Measurements from ENCODE around the gene ABL1.

ABL1 gene

DNA sequence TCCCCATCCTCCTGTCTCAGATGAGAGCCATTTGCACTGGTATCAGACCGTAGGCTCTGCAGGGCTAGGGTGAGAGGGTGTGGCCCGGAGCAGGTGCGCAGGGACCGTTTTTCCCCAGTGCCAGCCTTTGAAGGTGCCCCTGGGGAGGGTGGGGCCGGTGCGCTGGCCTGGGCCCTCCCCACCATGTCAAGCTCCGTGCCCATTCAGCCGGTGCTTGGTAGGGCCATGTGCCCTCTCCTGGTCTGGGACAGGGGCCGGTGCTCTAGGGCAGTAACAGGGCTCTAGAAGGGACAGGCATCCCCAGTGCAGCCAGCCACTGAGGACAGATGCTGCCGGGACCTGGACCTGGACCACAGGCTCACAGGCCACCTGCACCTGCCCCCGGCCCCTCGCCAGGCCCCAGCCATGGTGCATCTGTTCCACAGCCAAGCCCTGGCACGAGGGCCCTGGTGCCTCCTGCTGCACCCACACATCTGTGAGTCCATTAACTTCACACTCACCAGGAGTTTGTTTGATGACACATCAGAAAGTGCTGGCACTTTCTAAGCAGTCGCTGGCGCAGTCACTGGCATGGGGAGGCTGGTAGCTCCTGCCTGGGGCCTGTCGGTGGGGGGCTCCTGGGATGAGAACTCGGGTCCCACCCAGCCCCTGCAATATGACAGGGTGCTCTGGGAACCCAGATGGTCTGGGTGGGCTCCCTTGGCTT, 66.6 kb downstream of the ABL1 start:
- Histone ChIP-seq H3K4me3 (ENCODE audit: low read length, poor library complexity, severe bottlenecking) (no peak overlapping the region), H3K79me2 (ENCODE audit: insufficient read depth, low read length) (no peaks in the 10 kb centered on the region), H3K9me3 (ENCODE audit: insufficient read depth, low read depth, low read length) (no peaks in the 10 kb centered on the region), H3K9ac (ENCODE audit: low read depth, low read length, poor library complexity, severe bottlenecking) (no peak overlapping the region), H3F3A (ENCODE audit: low read depth) (no peaks in the 10 kb centered on the region), H3K9me2 (replicated peaks; ENCODE audit: low read depth, low read length) (no peaks in the 10 kb centered on the region), H2AFZ (ENCODE audit: low read length) (no peak overlapping the region), H3K4me2 (ENCODE audit: low read depth, low read length, poor library complexity, severe bottlenecking) (no peak overlapping the region), H3K4me1 (ENCODE audit: insufficient read depth, low read length, poor library complexity, severe bottlenecking) (no peaks in the 10 kb centered on the region), H3K27me3 (ENCODE audit: insufficient read depth, low read length, poor library complexity, severe bottlenecking) (no peaks in the 10 kb centered on the region), H3K36me3 (ENCODE audit: insufficient read depth, low read length) (no peaks in the 10 kb centered on the region), H4K20me1 (ENCODE audit: insufficient read depth, low read length, poor library complexity, severe bottlenecking) (no peaks in the 10 kb centered on the region)
- TF ChIP-seq, protein P1, sequence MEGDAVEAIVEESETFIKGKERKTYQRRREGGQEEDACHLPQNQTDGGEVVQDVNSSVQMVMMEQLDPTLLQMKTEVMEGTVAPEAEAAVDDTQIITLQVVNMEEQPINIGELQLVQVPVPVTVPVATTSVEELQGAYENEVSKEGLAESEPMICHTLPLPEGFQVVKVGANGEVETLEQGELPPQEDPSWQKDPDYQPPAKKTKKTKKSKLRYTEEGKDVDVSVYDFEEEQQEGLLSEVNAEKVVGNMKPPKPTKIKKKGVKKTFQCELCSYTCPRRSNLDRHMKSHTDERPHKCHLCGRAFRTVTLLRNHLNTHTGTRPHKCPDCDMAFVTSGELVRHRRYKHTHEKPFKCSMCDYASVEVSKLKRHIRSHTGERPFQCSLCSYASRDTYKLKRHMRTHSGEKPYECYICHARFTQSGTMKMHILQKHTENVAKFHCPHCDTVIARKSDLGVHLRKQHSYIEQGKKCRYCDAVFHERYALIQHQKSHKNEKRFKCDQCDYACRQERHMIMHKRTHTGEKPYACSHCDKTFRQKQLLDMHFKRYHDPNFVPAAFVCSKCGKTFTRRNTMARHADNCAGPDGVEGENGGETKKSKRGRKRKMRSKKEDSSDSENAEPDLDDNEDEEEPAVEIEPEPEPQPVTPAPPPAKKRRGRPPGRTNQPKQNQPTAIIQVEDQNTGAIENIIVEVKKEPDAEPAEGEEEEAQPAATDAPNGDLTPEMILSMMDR (conservative IDR thresholded peaks at IDR 0.05; ENCODE audit: low read length): no peak
- TF ChIP-seq EZH2phosphoT487 (IDR thresholded peaks at IDR 0.05; ENCODE audit: borderline replicate concordance): no peak

DNA sequence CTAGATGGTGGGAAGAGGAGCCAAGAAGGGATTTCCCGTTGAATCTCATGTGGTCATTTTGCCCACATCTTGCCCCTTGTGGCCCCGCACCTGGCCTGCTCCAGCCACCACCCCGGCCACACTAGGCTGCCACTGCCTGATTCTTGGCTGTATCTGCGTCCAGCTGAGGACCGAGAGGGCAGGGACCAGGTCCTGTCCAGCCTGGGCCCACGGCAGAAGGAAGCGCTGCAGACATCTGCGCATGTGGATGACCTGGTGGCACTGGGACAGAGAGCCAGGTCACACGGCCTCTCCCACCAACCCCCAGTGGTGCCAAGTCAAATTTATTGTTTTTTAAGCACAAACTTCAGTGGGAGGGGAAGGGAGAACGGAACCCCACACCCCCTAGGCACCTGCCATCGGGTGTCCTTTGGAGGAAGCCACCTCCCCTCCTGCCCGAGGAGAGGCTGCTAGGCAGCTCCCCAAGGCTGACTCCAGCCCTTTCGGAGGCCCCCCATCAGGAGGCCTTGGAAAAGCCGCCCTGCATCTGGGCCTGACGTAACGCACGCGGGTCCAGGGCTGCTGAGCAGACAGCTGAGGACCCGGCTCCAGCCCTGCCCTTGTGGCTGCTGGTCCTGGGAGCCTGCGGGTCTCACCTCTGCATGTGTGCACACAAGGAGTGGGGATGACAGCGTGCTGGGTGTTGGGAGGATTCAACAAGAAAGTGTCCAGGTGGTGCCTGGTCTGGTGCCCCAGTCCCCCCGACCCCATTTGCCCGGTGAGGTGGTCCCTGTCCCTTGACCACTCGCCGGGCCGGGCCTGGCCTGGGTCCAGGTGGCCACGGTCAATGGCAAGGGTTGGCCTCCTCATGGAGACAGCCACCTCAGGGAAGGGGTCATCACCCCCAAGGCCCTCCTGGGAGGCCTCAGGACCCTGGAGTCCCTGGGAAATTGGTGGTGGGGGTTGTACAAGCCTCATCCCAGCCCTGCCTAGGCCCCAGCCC, 67.4 kb downstream of the ABL1 start:
- Histone ChIP-seq H3K9me2 (replicated peaks; ENCODE audit: low read depth, low read length) (no peaks in the 10 kb centered on the region), H2AFZ (ENCODE audit: low read length) (no peak overlapping the region), H3K79me2 (ENCODE audit: insufficient read depth, low read length) (no peaks in the 10 kb centered on the region), H3K27me3 (ENCODE audit: insufficient read depth, low read length, poor library complexity, severe bottlenecking) (no peaks in the 10 kb centered on the region), H3K4me2 (ENCODE audit: low read depth, low read length, poor library complexity, severe bottlenecking) (no peak overlapping the region), H3K4me3 (ENCODE audit: low read length, poor library complexity, severe bottlenecking) (no peak overlapping the region), H4K20me1 (ENCODE audit: insufficient read depth, low read length, poor library complexity, severe bottlenecking) (no peaks in the 10 kb centered on the region), H3K4me1 (ENCODE audit: insufficient read depth, low read length, poor library complexity, severe bottlenecking) (no peaks in the 10 kb centered on the region), H3K9me3 (ENCODE audit: insufficient read depth, low read depth, low read length) (no peaks in the 10 kb centered on the region), H3F3A (ENCODE audit: low read depth) (no peaks in the 10 kb centered on the region), H3K36me3 (ENCODE audit: insufficient read depth, low read length) (no peaks in the 10 kb centered on the region), H3K9ac (ENCODE audit: low read depth, low read length, poor library complexity, severe bottlenecking) (no peak overlapping the region)
- no peak for TF ChIP-seq EZH2phosphoT487 (IDR thresholded peaks at IDR 0.05; ENCODE audit: borderline replicate concordance)
- TF ChIP-seq, protein P1 (conservative IDR thresholded peaks at IDR 0.05; ENCODE audit: low read length): no peak

DNA sequence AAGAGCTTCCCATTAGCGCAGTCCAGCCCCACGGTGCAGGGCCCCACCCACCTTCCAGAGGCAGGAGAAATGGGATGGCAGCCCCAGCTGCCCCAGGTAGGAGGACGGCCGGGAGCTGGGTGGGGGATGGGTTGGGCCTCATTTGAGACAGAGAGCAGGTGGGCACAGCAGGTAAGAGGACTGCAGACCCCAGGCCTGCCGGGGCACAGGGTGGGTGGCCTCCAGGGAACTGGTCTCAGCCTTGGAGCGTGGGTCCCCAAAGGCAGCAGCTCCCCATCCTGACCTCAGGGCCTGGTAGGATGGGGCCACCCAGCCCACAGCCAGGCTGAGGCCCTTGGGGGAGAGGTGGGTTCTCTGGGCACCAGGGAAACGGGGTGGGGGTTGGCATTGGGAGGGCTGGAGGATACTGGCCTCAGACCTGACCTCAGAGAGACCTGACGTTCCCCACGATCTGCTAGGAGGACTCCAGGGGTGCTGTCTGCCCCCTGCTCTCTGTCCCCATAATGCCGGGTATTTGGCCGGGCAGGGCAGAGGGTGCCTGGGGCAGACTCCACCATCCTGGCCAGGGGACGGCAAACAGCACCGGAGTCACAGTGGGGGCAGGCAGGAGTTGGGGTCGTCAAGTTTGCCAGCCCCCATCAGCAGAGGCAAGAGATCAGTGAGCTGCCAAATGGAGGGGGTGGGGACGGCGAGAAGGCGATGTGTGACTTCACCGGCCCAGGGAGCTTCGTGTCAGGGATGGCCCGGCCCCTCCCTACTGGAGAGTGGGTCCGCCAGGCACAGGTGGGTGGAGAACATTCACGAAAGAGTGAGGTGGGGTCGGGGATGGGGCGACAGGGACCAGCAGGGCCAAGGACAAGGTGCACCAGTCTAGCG, 68.4 kb downstream of the ABL1 start:
- no peaks in the 10 kb centered on the region for H3K27me3 ChIP-seq (ENCODE audit: insufficient read depth, low read length, poor library complexity, severe bottlenecking)
- no peak overlapping the region for H2AFZ ChIP-seq (ENCODE audit: low read length)
- no peaks in the 10 kb centered on the region for H3F3A ChIP-seq (ENCODE audit: low read depth)
- H4K20me1 ChIP-seq (ENCODE audit: insufficient read depth, low read length, poor library complexity, severe bottlenecking): no peaks in the 10 kb centered on the region
- H3K4me3 ChIP-seq (ENCODE audit: low read length, poor library complexity, severe bottlenecking): no peak overlapping the region
- H3K4me2 ChIP-seq (ENCODE audit: low read depth, low read length, poor library complexity, severe bottlenecking): no peak overlapping the region
- H3K9me3 ChIP-seq (ENCODE audit: insufficient read depth, low read depth, low read length): no peaks in the 10 kb centered on the region
- no peaks in the 10 kb centered on the region for H3K9me2 ChIP-seq (replicated peaks; ENCODE audit: low read depth, low read length)
- H3K79me2 ChIP-seq (ENCODE audit: insufficient read depth, low read length): no peaks in the 10 kb centered on the region
- no peak overlapping the region for H3K9ac ChIP-seq (ENCODE audit: low read depth, low read length, poor library complexity, severe bottlenecking)
- TF ChIP-seq, protein P1 (conservative IDR thresholded peaks at IDR 0.05; ENCODE audit: low read length): no peak
- no peak for TF ChIP-seq EZH2phosphoT487 (IDR thresholded peaks at IDR 0.05; ENCODE audit: borderline replicate concordance)
- H3K36me3 ChIP-seq (ENCODE audit: insufficient read depth, low read length): no peaks in the 10 kb centered on the region
- no peaks in the 10 kb centered on the region for H3K4me1 ChIP-seq (ENCODE audit: insufficient read depth, low read length, poor library complexity, severe bottlenecking)
